ENCODE measurements around the gene SCN2A.

GRCh38 chr2:165289069-165289468 is 49.9 kb downstream of the SCN2A start:
- TF ChIP-seq POLR2A (IDR thresholded peaks at IDR 0.05) (no peak), CTCF (IDR thresholded peaks at IDR 0.05) (no peak)

All from body of pancreas (tissue), 4 donors.